HL-60 (cell line): ENCODE measurements around the gene OR52B4.
"Not testable (repeated sequence)": the region's sequence is repeated elsewhere in the genome, so short reads cannot be mapped to it uniquely, and the experiment has no call there.

Source experiments
- GABPA ChIP-seq: IDR thresholded peaks from 2 replicates; pipeline ENCODE4 v1.6.1; 2012; ENCODE audit warnings: low read depth
- TF ChIP-seq, protein P1 (sequence below): IDR thresholded peaks from one replicate; pipeline ENCODE4 v1.5.1; 2011; ENCODE audit warnings: low read length, control low read depth, inconsistent platforms; ENCODE audit not compliant: insufficient read depth
- TF ChIP-seq, protein P2 (sequence below): IDR thresholded peaks from 2 replicates; pipeline ENCODE4 v1.6.1; 2012; ENCODE audit warnings: low read depth; ENCODE audit not compliant: insufficient replicate concordance

DNA sequence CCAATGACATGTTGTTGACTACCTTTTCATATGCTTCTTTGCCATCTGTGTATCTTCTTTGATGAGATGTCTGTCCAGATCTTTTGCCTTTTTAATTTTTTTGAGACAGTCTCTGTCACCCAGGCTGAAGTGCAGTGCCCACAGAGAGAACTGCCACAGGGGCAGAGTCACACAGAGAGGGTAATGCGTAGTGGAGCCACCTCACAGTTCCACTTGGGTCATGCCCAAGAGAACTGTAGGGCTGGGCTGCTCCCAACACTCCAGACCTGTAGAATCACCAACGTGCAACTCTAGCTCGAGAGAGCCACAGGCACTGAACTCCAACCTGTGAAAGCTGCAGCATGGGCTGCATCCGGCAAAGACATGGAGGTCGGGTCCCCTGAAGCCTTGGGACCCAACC, 20.0 kb downstream of the OR52B4 start:
- TF ChIP-seq, protein P1, sequence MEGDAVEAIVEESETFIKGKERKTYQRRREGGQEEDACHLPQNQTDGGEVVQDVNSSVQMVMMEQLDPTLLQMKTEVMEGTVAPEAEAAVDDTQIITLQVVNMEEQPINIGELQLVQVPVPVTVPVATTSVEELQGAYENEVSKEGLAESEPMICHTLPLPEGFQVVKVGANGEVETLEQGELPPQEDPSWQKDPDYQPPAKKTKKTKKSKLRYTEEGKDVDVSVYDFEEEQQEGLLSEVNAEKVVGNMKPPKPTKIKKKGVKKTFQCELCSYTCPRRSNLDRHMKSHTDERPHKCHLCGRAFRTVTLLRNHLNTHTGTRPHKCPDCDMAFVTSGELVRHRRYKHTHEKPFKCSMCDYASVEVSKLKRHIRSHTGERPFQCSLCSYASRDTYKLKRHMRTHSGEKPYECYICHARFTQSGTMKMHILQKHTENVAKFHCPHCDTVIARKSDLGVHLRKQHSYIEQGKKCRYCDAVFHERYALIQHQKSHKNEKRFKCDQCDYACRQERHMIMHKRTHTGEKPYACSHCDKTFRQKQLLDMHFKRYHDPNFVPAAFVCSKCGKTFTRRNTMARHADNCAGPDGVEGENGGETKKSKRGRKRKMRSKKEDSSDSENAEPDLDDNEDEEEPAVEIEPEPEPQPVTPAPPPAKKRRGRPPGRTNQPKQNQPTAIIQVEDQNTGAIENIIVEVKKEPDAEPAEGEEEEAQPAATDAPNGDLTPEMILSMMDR, result not testable (repeated sequence)
- TF ChIP-seq, protein P2, sequence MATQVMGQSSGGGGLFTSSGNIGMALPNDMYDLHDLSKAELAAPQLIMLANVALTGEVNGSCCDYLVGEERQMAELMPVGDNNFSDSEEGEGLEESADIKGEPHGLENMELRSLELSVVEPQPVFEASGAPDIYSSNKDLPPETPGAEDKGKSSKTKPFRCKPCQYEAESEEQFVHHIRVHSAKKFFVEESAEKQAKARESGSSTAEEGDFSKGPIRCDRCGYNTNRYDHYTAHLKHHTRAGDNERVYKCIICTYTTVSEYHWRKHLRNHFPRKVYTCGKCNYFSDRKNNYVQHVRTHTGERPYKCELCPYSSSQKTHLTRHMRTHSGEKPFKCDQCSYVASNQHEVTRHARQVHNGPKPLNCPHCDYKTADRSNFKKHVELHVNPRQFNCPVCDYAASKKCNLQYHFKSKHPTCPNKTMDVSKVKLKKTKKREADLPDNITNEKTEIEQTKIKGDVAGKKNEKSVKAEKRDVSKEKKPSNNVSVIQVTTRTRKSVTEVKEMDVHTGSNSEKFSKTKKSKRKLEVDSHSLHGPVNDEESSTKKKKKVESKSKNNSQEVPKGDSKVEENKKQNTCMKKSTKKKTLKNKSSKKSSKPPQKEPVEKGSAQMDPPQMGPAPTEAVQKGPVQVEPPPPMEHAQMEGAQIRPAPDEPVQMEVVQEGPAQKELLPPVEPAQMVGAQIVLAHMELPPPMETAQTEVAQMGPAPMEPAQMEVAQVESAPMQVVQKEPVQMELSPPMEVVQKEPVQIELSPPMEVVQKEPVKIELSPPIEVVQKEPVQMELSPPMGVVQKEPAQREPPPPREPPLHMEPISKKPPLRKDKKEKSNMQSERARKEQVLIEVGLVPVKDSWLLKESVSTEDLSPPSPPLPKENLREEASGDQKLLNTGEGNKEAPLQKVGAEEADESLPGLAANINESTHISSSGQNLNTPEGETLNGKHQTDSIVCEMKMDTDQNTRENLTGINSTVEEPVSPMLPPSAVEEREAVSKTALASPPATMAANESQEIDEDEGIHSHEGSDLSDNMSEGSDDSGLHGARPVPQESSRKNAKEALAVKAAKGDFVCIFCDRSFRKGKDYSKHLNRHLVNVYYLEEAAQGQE, result not testable (repeated sequence)
- not testable (repeated sequence) for TF ChIP-seq GABPA
